PC-3 (cell line): ENCODE data around the gene MORN1.
A peak's percentile ranks its signal among the peaks of the same experiment; 100 is the strongest.

ENCODE experiments used
- CTCF ChIP-seq: fragments of 300-600 bp; sonication (generic); conservative IDR thresholded peaks from 2 replicates; pipeline ENCODE4 v1.5.1; 2017; ENCODE audit warnings: antibody characterized with exemption, low read depth, mild to moderate bottlenecking, low read length
- EZH2 ChIP-seq: fragments of 300-600 bp; sonication (generic); IDR thresholded peaks from one replicate; pipeline ENCODE4 v1.6.1; 2017; ENCODE audit warnings: antibody characterized with exemption, mild to moderate bottlenecking, low read length; ENCODE audit not compliant: unreplicated experiment
- EZH2phosphoT487 ChIP-seq: fragments of 300-600 bp; sonication (generic); IDR thresholded peaks from 2 replicates; pipeline ENCODE4 v1.6.1; 2018; ENCODE audit warnings: mild to moderate bottlenecking, antibody characterized with exemption, low read length, borderline replicate concordance

GRCh38 chr1:2311184-2312032, 79.9 kb downstream of the MORN1 start:
- TF ChIP-seq CTCF (peak; percentile 52), EZH2 (no peak), EZH2phosphoT487 (no peak)
